ENCODE results near the gene PSMF1.

DNA sequence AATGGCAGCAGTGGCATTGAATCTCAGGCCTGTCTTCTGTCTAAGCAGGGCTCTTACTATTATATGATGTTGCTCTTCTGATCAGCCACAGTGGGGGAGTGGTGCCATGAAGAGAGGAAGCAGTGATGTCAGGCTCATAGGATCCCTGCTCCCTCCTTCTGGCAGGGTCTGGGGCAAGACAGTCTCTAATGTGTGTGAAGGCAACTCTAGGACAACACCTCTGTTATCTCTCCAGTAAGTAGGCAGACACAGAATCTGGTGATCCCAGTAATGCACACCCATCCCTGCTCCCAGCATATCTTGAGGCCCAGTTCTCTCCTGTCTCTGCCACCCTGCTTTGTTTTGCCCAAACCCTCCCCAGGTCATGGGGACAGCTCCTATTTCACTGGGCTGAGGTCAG is 93.6 kb downstream of the PSMF1 start:
- TF ChIP-seq, protein P1, sequence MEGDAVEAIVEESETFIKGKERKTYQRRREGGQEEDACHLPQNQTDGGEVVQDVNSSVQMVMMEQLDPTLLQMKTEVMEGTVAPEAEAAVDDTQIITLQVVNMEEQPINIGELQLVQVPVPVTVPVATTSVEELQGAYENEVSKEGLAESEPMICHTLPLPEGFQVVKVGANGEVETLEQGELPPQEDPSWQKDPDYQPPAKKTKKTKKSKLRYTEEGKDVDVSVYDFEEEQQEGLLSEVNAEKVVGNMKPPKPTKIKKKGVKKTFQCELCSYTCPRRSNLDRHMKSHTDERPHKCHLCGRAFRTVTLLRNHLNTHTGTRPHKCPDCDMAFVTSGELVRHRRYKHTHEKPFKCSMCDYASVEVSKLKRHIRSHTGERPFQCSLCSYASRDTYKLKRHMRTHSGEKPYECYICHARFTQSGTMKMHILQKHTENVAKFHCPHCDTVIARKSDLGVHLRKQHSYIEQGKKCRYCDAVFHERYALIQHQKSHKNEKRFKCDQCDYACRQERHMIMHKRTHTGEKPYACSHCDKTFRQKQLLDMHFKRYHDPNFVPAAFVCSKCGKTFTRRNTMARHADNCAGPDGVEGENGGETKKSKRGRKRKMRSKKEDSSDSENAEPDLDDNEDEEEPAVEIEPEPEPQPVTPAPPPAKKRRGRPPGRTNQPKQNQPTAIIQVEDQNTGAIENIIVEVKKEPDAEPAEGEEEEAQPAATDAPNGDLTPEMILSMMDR (conservative IDR thresholded peaks at IDR 0.05 in 1 of 2, IDR thresholded peaks at IDR 0.05 in 1 of 2; ENCODE audit: extremely low read depth in 1 of 2, insufficient read depth in 1 of 2, low read depth in 1 of 2, low read length in 2 of 2): no peak
- TF ChIP-seq EZH2 (IDR thresholded peaks at IDR 0.05; ENCODE audit: borderline replicate concordance, low read length): no peak
